HepG2 (cell line): ENCODE measurements around the gene TTYH1. TPM values are rescaled to one million over a fixed set of nuclear protein-coding genes. Genes with fewer than 3 reads are reported as not detected.

Source experiments
- CREB3 ChIP-seq: sonication (generic); formaldehyde crosslinking; IDR thresholded peaks from 2 replicates; pipeline ENCODE4 v1.5.0; 2020; ENCODE audit warnings: missing genetic modification reagents
- ETV6 ChIP-seq: sonication (generic); formaldehyde crosslinking; conservative IDR thresholded peaks from 2 replicates; pipeline ENCODE4 v1.4.0; 2020; ENCODE audit warnings: missing genetic modification reagents
- FOSL1 ChIP-seq: sonication (generic); formaldehyde crosslinking; IDR thresholded peaks from 2 replicates; pipeline ENCODE4 v1.9.0; 2021; ENCODE audit warnings: missing genetic modification reagents, borderline replicate concordance
- FOXA3 ChIP-seq: IDR thresholded peaks from 2 replicates; pipeline ENCODE4 v1.6.1; 2016; ENCODE audit warnings: missing genetic modification reagents, missing compliant biosample characterization
- FOXP1 ChIP-seq, 2 experiments: fragments of 450-650 bp in 1 of 2; IDR thresholded peaks; 2 replicates each; pipeline ENCODE4 v1.6.1; 2017 to 2018; ENCODE audit warnings: antibody characterized with exemption in 1 of 2
- GABPA ChIP-seq, 2 experiments: IDR thresholded peaks; 2 replicates each; pipeline ENCODE4 v1.6.1; 2011 to 2016; ENCODE audit warnings: low read depth in 2 of 2, low read length in 1 of 2, missing biosample characterization in 1 of 2, missing genetic modification characterization in 1 of 2
- GATAD1 ChIP-seq: IDR thresholded peaks from 2 replicates; pipeline ENCODE4 v1.6.1; 2016; ENCODE audit warnings: missing genetic modification reagents, missing compliant biosample characterization
- MAF1 ChIP-seq: sonication (generic); formaldehyde crosslinking; IDR thresholded peaks from 2 replicates; pipeline ENCODE4 v1.5.0; 2020; ENCODE audit warnings: missing genetic modification reagents, borderline replicate concordance
- MYPOP ChIP-seq: sonication (generic); formaldehyde crosslinking; IDR thresholded peaks from 2 replicates; pipeline ENCODE4 v1.8.1; 2023; ENCODE audit warnings: mild to moderate bottlenecking, moderate library complexity, missing genetic modification reagents
- NFIC ChIP-seq: IDR thresholded peaks from 2 replicates; pipeline ENCODE4 v1.6.1; 2012; ENCODE audit warnings: mild to moderate bottlenecking, low read length, inconsistent platforms
- POLR2A ChIP-seq, 2 experiments: IDR thresholded peaks; 2 replicates each; pipeline ENCODE4 v1.6.1; 2011; ENCODE audit warnings: low read depth in 2 of 2, low read length in 2 of 2, mild to moderate bottlenecking in 1 of 2, moderate library complexity in 1 of 2; ENCODE audit not compliant: insufficient read depth in 1 of 2
- PRMT3 ChIP-seq: sonication (generic); formaldehyde crosslinking; IDR thresholded peaks from 2 replicates; pipeline ENCODE4 v1.8.1; 2022; ENCODE audit warnings: low read depth, mild to moderate bottlenecking, moderate library complexity, missing genetic modification reagents, borderline replicate concordance
- SP140L ChIP-seq: sonication (generic); formaldehyde crosslinking; IDR thresholded peaks from 2 replicates; pipeline ENCODE4 v1.4.0; 2020; ENCODE audit warnings: missing genetic modification reagents, borderline replicate concordance
- TFAP4 ChIP-seq: sonication (generic); IDR thresholded peaks from 2 replicates; pipeline ENCODE4 v1.6.1; 2016; ENCODE audit warnings: low read depth, borderline replicate concordance
- TFDP1 ChIP-seq: IDR thresholded peaks from 2 replicates; pipeline ENCODE4 v1.6.1; 2016; ENCODE audit warnings: missing compliant biosample characterization, missing genetic modification reagents, borderline replicate concordance
- ZFP36L1 ChIP-seq: sonication (generic); formaldehyde crosslinking; IDR thresholded peaks from 2 replicates; pipeline ENCODE4 v1.8.0; 2022; ENCODE audit warnings: mild to moderate bottlenecking, missing genetic modification reagents, moderate library complexity
- ZFP90 ChIP-seq: sonication (generic); formaldehyde crosslinking; IDR thresholded peaks from 2 replicates; pipeline ENCODE4 v1.8.0; 2022; ENCODE audit warnings: missing genetic modification reagents, mild to moderate bottlenecking, inconsistent platforms, borderline replicate concordance
- ZNF274 ChIP-seq: sonication (generic); formaldehyde crosslinking; IDR thresholded peaks from 2 replicates; pipeline ENCODE4 v1.5.1; 2020; ENCODE audit warnings: mild to moderate bottlenecking, missing genetic modification reagents
- ZNF331 ChIP-seq: sonication (generic); formaldehyde crosslinking; IDR thresholded peaks from 2 replicates; pipeline ENCODE4 v1.4.0; 2020; ENCODE audit warnings: missing genetic modification reagents
- ZNF33B ChIP-seq: sonication (generic); formaldehyde crosslinking; IDR thresholded peaks from 2 replicates; pipeline ENCODE4 v1.5.1; 2020; ENCODE audit warnings: mild to moderate bottlenecking, missing genetic modification reagents
- ZNF383 ChIP-seq: sonication (generic); formaldehyde crosslinking; IDR thresholded peaks from 2 replicates; pipeline ENCODE4 v1.4.0; 2020; ENCODE audit warnings: missing genetic modification reagents, mild to moderate bottlenecking, borderline replicate concordance
- ZNF414 ChIP-seq: sonication (generic); formaldehyde crosslinking; IDR thresholded peaks from 2 replicates; pipeline ENCODE4 v1.5.0; 2020; ENCODE audit warnings: missing genetic modification reagents
- ZNF460 ChIP-seq: sonication (generic); formaldehyde crosslinking; IDR thresholded peaks from 2 replicates; pipeline ENCODE4 v1.5.1; 2020; ENCODE audit warnings: missing genetic modification reagents, mild to moderate bottlenecking, borderline replicate concordance
- ZNF558 ChIP-seq: sonication (generic); formaldehyde crosslinking; IDR thresholded peaks from 2 replicates; pipeline ENCODE4 v1.9.0; 2022; ENCODE audit warnings: mild to moderate bottlenecking, missing genetic modification reagents, borderline replicate concordance
- ZNF780A ChIP-seq: sonication (generic); formaldehyde crosslinking; IDR thresholded peaks from 2 replicates; pipeline ENCODE4 v1.8.0; 2022; ENCODE audit warnings: mild to moderate bottlenecking, missing genetic modification reagents, moderate library complexity
- ZNF792 ChIP-seq: IDR thresholded peaks from 2 replicates; pipeline ENCODE4 v1.6.1; 2016
- polyA plus RNA-seq, 8 experiments: library from polyadenylated mRNA; depleted of rRNA in 3 of 8; stranded (reverse) in 7 of 8; unstranded in 1 of 8; fragments of >200 nt; fragmentation: Illumina TruSeq in 4 of 8; extraction: Trizol in 4 of 8; gene quantifications; 2 replicates each; pipeline versions ENCODE4 v1.2.1 to v1.2.3, GENCODE V29; 2011 to 2016; ENCODE audit warnings: low read depth in 4 of 8, missing spikeins in 1 of 8, mixed read lengths in 1 of 8; ENCODE audit not compliant: insufficient read depth in 1 of 8
- total RNA-seq, 5 experiments: library from RNA; depleted of rRNA; stranded (reverse); fragments of >200 nt; fragmentation: Illumina TruSeq; extraction: Trizol; gene quantifications; 2 replicates each; pipeline ENCODE4 v1.2.3, GENCODE V29; 2016; ENCODE audit warnings: low read depth in 1 of 5

Gene TTYH1
- total and polyA plus RNA-seq, 2 of the 13 experiments (the other 11 are each of a cell fraction or from before 2014, with no cell fraction given): 6.9 to 19.9 TPM

- TF ChIP-seq ZNF274 (CRISPR knock-in tag): peak; percentile 60
- no peak for TF ChIP-seq FOSL1 (CRISPR knock-in tag)
- no peak for TF ChIP-seq CREB3
- 0 out of 2 replicates have a peak, but pooled peaks have one; percentile 51 for TF ChIP-seq SP140L
- no peak for TF ChIP-seq FOXP1 (IDR thresholded peaks at IDR 0.05)
- TF ChIP-seq FOXP1 (CRISPR knock-in tag; IDR thresholded peaks at IDR 0.05): 0 out of 2 replicates have a peak, but pooled peaks have one; percentile 5
- TF ChIP-seq ZNF33B (CRISPR knock-in tag): no peak
- 0 out of 2 replicates have a peak, but pooled peaks have one; percentile 29 for TF ChIP-seq ZFP90
- peak; percentile 45; the same call in 1 of the 2 replicates for TF ChIP-seq ZNF558 (CRISPR knock-in tag)
- no peak for TF ChIP-seq ZFP36L1
- peak; percentile 69; the same call in 1 of the 2 replicates for TF ChIP-seq ZNF460 (CRISPR knock-in tag)
- no peak for TF ChIP-seq ETV6 (CRISPR knock-in tag)
- TF ChIP-seq ZNF331 (CRISPR knock-in tag): 0 out of 2 replicates have a peak, but pooled peaks have one; percentile 16
- TF ChIP-seq ZNF792 (CRISPR knock-in tag): no peak
- peak in 1 of 2 experiments; percentile 28; a peak in 2 of 4 replicates for TF ChIP-seq POLR2A (IDR thresholded peaks at IDR 0.05; ENCODE audit: insufficient read depth in 1 of 2, low read depth in 2 of 2, low read length in 2 of 2)
- TF ChIP-seq TFAP4: peak; percentile 51; the same call in 1 of the 2 replicates
- peak; percentile 54; the same call in 1 of the 2 replicates for TF ChIP-seq GATAD1 (CRISPR knock-in tag)
- no peak for TF ChIP-seq ZNF780A (CRISPR knock-in tag)
- TF ChIP-seq FOXA3 (CRISPR knock-in tag): no peak
- 0 out of 2 replicates have a peak, but pooled peaks have one; percentile 22 for TF ChIP-seq MAF1 (CRISPR knock-in tag)
- TF ChIP-seq PRMT3 (CRISPR knock-in tag): no peak
- TF ChIP-seq TFDP1 (CRISPR knock-in tag): peak; percentile 47; the same call in 1 of the 2 replicates
- no peak for TF ChIP-seq MYPOP (CRISPR knock-in tag)
- no peak for TF ChIP-seq ZNF383 (CRISPR knock-in tag)
- no peak for TF ChIP-seq NFIC
- TF ChIP-seq ZNF414 (CRISPR knock-in tag): peak; percentile 18; the same call in 1 of the 2 replicates
- TF ChIP-seq GABPA (IDR thresholded peaks at IDR 0.05; ENCODE audit: low read depth, low read length): no peak
- peak; percentile 62 for TF ChIP-seq GABPA (CRISPR knock-in tag; IDR thresholded peaks at IDR 0.05; ENCODE audit: low read depth)
Observed at GRCh38 chr19:54448040-54448773, 32.9 kb downstream of the TTYH1 start (continued).
